Measurements from ENCODE around the gene BAG1. TPM values are rescaled to one million over a fixed set of nuclear protein-coding genes. Genes with fewer than 3 reads are reported as not detected.

The BAG1 gene
- total and polyA plus RNA-seq, 2 of the 13 experiments (the other 11 are each of a cell fraction or from before 2014, with no cell fraction given) = 23.1 to 59.5 TPM

DNA sequence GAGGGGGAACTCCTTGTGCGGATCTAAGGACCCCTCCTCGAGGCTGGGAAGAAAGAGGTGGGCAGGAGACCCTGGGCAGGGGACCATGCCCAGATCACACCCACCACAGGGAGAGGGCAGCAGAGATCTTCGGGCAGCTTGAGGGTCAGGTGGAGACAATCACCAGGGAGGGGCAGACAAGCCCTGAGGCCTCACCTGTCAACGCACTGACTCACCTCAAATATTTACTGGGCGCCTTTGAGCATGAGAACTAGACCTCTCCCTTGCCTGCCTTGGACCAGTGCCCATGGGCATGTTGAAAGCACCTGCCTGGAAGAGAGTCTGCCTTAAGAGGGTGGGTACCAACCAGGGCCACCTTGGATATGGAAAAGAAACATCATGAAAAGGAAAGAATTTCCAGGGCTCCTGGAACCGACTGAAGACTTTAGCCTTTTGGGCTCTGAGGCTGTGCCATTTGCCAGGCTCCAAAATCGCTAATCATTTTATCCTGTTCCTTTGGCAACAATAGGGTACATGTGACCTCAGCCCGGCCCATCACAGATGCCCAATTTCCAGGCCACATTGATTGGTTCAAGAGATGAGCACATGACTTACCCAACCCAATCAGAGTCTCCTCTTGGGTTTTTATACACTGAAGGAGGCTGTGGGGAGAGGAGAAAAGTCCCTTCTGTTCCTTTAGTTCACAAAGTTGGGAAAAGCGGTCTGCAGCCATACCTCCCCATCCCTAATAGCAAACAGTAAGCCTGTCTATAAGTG lies 35.0 kb downstream of the BAG1 start (continued):
- TF ChIP-seq ZNF354B (CRISPR knock-in tag; IDR thresholded peaks at IDR 0.05) (no peak), STAG1 (CRISPR knock-in tag; IDR thresholded peaks at IDR 0.05) (peak; percentile 78), SAP130 (CRISPR knock-in tag; IDR thresholded peaks at IDR 0.05; ENCODE audit: low read depth) (peak; percentile 74), SOX5 (CRISPR knock-in tag; IDR thresholded peaks at IDR 0.05; ENCODE audit: borderline replicate concordance) (0 out of 2 replicates have a peak, but pooled peaks have one; percentile 54), EP300 (IDR thresholded peaks at IDR 0.05; ENCODE audit: low read depth in 2 of 2, low read length in 2 of 2) (0 out of 4 replicates have a peak, but pooled peaks of 1 of the 2 experiments have one; percentile 17), EP300 (CRISPR knock-in tag; IDR thresholded peaks at IDR 0.05; ENCODE audit: borderline replicate concordance) (no peak), GLI4 (CRISPR knock-in tag; IDR thresholded peaks at IDR 0.05; ENCODE audit: borderline replicate concordance) (no peak), FOXA3 (CRISPR knock-in tag; IDR thresholded peaks at IDR 0.05) (peak; percentile 37; the same call in 1 of the 2 replicates), DNMT3B (CRISPR knock-in tag; conservative IDR thresholded peaks at IDR 0.05) (no peak), RXRA (CRISPR knock-in tag; IDR thresholded peaks at IDR 0.05) (peak; percentile 25; the same call in 1 of the 2 replicates), ZNF652 (CRISPR knock-in tag; IDR thresholded peaks at IDR 0.05; ENCODE audit: borderline replicate concordance, low read depth) (no peak), ZNF12 (CRISPR knock-in tag; IDR thresholded peaks at IDR 0.05) (no peak), THAP11 (CRISPR knock-in tag; IDR thresholded peaks at IDR 0.05) (no peak)
- TF ChIP-seq, protein P1, sequence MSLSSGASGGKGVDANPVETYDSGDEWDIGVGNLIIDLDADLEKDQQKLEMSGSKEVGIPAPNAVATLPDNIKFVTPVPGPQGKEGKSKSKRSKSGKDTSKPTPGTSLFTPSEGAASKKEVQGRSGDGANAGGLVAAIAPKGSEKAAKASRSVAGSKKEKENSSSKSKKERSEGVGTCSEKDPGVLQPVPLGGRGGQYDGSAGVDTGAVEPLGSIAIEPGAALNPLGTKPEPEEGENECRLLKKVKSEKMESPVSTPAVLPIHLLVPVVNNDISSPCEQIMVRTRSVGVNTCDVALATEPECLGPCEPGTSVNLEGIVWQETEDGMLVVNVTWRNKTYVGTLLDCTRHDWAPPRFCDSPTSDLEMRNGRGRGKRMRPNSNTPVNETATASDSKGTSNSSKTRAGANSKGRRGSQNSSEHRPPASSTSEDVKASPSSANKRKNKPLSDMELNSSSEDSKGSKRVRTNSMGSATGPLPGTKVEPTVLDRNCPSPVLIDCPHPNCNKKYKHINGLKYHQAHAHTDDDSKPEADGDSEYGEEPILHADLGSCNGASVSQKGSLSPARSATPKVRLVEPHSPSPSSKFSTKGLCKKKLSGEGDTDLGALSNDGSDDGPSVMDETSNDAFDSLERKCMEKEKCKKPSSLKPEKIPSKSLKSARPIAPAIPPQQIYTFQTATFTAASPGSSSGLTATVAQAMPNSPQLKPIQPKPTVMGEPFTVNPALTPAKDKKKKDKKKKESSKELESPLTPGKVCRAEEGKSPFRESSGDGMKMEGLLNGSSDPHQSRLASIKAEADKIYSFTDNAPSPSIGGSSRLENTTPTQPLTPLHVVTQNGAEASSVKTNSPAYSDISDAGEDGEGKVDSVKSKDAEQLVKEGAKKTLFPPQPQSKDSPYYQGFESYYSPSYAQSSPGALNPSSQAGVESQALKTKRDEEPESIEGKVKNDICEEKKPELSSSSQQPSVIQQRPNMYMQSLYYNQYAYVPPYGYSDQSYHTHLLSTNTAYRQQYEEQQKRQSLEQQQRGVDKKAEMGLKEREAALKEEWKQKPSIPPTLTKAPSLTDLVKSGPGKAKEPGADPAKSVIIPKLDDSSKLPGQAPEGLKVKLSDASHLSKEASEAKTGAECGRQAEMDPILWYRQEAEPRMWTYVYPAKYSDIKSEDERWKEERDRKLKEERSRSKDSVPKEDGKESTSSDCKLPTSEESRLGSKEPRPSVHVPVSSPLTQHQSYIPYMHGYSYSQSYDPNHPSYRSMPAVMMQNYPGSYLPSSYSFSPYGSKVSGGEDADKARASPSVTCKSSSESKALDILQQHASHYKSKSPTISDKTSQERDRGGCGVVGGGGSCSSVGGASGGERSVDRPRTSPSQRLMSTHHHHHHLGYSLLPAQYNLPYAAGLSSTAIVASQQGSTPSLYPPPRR (CRISPR knock-in tag; IDR thresholded peaks at IDR 0.05; ENCODE audit: borderline replicate concordance) = peak; percentile 43; the same call in 1 of the 2 replicates
- TF ChIP-seq, protein P2, sequence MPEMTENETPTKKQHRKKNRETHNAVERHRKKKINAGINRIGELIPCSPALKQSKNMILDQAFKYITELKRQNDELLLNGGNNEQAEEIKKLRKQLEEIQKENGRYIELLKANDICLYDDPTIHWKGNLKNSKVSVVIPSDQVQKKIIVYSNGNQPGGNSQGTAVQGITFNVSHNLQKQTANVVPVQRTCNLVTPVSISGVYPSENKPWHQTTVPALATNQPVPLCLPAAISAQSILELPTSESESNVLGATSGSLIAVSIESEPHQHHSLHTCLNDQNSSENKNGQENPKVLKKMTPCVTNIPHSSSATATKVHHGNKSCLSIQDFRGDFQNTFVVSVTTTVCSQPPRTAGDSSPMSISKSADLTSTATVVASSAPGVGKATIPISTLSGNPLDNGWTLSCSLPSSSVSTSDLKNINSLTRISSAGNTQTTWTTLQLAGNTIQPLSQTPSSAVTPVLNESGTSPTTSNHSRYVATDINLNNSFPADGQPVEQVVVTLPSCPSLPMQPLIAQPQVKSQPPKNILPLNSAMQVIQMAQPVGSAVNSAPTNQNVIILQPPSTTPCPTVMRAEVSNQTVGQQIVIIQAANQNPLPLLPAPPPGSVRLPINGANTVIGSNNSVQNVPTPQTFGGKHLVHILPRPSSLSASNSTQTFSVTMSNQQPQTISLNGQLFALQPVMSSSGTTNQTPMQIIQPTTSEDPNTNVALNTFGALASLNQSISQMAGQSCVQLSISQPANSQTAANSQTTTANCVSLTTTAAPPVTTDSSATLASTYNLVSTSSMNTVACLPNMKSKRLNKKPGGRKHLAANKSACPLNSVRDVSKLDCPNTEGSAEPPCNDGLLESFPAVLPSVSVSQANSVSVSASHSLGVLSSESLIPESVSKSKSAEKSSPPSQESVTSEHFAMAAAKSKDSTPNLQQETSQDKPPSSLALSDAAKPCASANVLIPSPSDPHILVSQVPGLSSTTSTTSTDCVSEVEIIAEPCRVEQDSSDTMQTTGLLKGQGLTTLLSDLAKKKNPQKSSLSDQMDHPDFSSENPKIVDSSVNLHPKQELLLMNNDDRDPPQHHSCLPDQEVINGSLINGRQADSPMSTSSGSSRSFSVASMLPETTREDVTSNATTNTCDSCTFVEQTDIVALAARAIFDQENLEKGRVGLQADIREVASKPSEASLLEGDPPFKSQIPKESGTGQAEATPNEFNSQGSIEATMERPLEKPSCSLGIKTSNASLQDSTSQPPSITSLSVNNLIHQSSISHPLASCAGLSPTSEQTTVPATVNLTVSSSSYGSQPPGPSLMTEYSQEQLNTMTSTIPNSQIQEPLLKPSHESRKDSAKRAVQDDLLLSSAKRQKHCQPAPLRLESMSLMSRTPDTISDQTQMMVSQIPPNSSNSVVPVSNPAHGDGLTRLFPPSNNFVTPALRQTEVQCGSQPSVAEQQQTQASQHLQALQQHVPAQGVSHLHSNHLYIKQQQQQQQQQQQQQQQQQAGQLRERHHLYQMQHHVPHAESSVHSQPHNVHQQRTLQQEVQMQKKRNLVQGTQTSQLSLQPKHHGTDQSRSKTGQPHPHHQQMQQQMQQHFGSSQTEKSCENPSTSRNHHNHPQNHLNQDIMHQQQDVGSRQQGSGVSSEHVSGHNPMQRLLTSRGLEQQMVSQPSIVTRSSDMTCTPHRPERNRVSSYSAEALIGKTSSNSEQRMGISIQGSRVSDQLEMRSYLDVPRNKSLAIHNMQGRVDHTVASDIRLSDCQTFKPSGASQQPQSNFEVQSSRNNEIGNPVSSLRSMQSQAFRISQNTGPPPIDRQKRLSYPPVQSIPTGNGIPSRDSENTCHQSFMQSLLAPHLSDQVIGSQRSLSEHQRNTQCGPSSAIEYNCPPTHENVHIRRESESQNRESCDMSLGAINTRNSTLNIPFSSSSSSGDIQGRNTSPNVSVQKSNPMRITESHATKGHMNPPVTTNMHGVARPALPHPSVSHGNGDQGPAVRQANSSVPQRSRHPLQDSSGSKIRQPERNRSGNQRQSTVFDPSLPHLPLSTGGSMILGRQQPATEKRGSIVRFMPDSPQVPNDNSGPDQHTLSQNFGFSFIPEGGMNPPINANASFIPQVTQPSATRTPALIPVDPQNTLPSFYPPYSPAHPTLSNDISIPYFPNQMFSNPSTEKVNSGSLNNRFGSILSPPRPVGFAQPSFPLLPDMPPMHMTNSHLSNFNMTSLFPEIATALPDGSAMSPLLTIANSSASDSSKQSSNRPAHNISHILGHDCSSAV (CRISPR knock-in tag; IDR thresholded peaks at IDR 0.05; ENCODE audit: borderline replicate concordance) = no peak
- TF ChIP-seq, protein P3, sequence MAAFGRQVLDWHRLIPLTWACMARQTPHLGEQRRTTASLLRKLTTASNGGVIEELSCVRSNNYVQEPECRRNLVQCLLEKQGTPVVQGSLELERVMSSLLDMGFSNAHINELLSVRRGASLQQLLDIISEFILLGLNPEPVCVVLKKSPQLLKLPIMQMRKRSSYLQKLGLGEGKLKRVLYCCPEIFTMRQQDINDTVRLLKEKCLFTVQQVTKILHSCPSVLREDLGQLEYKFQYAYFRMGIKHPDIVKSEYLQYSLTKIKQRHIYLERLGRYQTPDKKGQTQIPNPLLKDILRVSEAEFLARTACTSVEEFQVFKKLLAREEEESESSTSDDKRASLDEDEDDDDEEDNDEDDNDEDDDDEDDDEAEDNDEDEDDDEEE (CRISPR knock-in tag; IDR thresholded peaks at IDR 0.05) = 0 out of 2 replicates have a peak, but pooled peaks have one; percentile 26

Measured in HepG2 (cell line).